Measurements from ENCODE around the gene PSD4.
A peak's percentile ranks its signal among the peaks of the same experiment; 100 is the strongest.

PSD4 gene

GRCh38 chr2:113144259-113144658 is 29.5 kb upstream of the PSD4 start:
- no peak for DNase-seq

- DNase-seq: no peak
Observed at GRCh38 chr2:113148606-113149552, 24.9 kb upstream of the PSD4 start.

GRCh38 chr2:113149553-113150257 is 24.1 kb upstream of the PSD4 start:
- DNase-seq: no peak

GRCh38 chr2:113150258-113150601 is 23.5 kb upstream of the PSD4 start:
- no peak for DNase-seq

GRCh38 chr2:113155331-113155730 is 18.4 kb upstream of the PSD4 start:
- no peak for DNase-seq

- DNase-seq: no peak
Observed at GRCh38 chr2:113156278-113157117, 17.3 kb upstream of the PSD4 start.

GRCh38 chr2:113157118-113157896 is 16.5 kb upstream of the PSD4 start:
- no peak for DNase-seq

GRCh38 chr2:113157897-113158753 is 15.6 kb upstream of the PSD4 start:
- DNase-seq: no peak

- no peak for DNase-seq
Observed at GRCh38 chr2:113158884-113159553, 14.8 kb upstream of the PSD4 start.

GRCh38 chr2:113160248-113160647 is 13.5 kb upstream of the PSD4 start:
- no peak for DNase-seq

- DNase-seq: no peak
Observed at GRCh38 chr2:113160962-113161361, 12.8 kb upstream of the PSD4 start.

- DNase-seq: no peak
Observed at GRCh38 chr2:113162173-113162572, 11.6 kb upstream of the PSD4 start.

- DNase-seq: no peak
Observed at GRCh38 chr2:113162869-113163268, 10.9 kb upstream of the PSD4 start.

GRCh38 chr2:113164215-113164929 is 9.4 kb upstream of the PSD4 start:
- no peak for DNase-seq

GRCh38 chr2:113164930-113165585 is 8.7 kb upstream of the PSD4 start:
- no peak for DNase-seq

- DNase-seq: no peak
Observed at GRCh38 chr2:113166187-113166645, 7.6 kb upstream of the PSD4 start.

GRCh38 chr2:113167115-113167932 is 6.4 kb upstream of the PSD4 start:
- peak; percentile 48 for DNase-seq

- no peak for DNase-seq
Observed at GRCh38 chr2:113167962-113168340, 5.8 kb upstream of the PSD4 start.
